Hematopoietic multipotent progenitor cell treated with erythropoietin and hydrocortisone succinate and interleukin-3 and kit ligand, for 6 days (in vitro differentiated cells): ENCODE data around the gene FCGR3A.
A peak's percentile ranks its signal among the peaks of the same experiment; 100 is the strongest.
"Not testable (repeated sequence)": the region's sequence is repeated elsewhere in the genome, so short reads cannot be mapped to it uniquely, and the experiment has no call there.

Source experiments
- DNase-seq: peaks from one replicate; pipeline ENCODE4 v3.0.0-alpha.2; 2015

Gene FCGR3A

GRCh38 chr1:161529463-161530104, 20.0 kb downstream of the FCGR3A start:
- peak; percentile 74 for DNase-seq

GRCh38 chr1:161528550-161528949, 21.1 kb downstream of the FCGR3A start:
- peak; percentile 75 for DNase-seq

- DNase-seq = not testable (repeated sequence)
Observed at GRCh38 chr1:161525918-161526317, 23.7 kb downstream of the FCGR3A start.

GRCh38 chr1:161525321-161525720, 24.3 kb downstream of the FCGR3A start:
- DNase-seq = not testable (repeated sequence)

- not testable (repeated sequence) for DNase-seq
Observed at GRCh38 chr1:161524742-161525291, 24.8 kb downstream of the FCGR3A start.

- peak; percentile 87 for DNase-seq
Observed at GRCh38 chr1:161523817-161524741, 25.5 kb downstream of the FCGR3A start, which contains the start of gene HSPA6. Gene HSPA6, plus strand, starts transcription at chr1:161524540. Its CDS starts 119 bp downstream, at chr1:161524659.

GRCh38 chr1:161523041-161523816, 26.4 kb downstream of the FCGR3A start:
- not testable (repeated sequence) for DNase-seq

- DNase-seq = not testable (repeated sequence)
Observed at GRCh38 chr1:161513953-161514352, 35.7 kb downstream of the FCGR3A start.

- DNase-seq = not testable (repeated sequence)
Observed at GRCh38 chr1:161513448-161513780, 36.2 kb downstream of the FCGR3A start.

GRCh38 chr1:161512636-161513447, 36.8 kb downstream of the FCGR3A start:
- DNase-seq = not testable (repeated sequence)

GRCh38 chr1:161511756-161512060, 37.9 kb downstream of the FCGR3A start:
- no peak for DNase-seq

- DNase-seq = peak; percentile 97
Observed at GRCh38 chr1:161511018-161511755, 38.4 kb downstream of the FCGR3A start.

- no peak for DNase-seq
Observed at GRCh38 chr1:161510477-161510876, 39.1 kb downstream of the FCGR3A start.

- peak; percentile 67 for DNase-seq
Observed at GRCh38 chr1:161506336-161507223, 43.0 kb downstream of the FCGR3A start.

GRCh38 chr1:161505686-161506085, 43.9 kb downstream of the FCGR3A start:
- peak; percentile 29 for DNase-seq

- DNase-seq = no peak
Observed at GRCh38 chr1:161503394-161503748, 46.2 kb downstream of the FCGR3A start.

GRCh38 chr1:161502641-161503393, 46.8 kb downstream of the FCGR3A start:
- DNase-seq = peak; percentile 57

GRCh38 chr1:161502181-161502580, 47.4 kb downstream of the FCGR3A start:
- no peak for DNase-seq

- DNase-seq = no peak
Observed at GRCh38 chr1:161501234-161501633, 48.4 kb downstream of the FCGR3A start.
